ENCODE data around the gene UBE2I.
"Not testable (repeated sequence)": the region's sequence is repeated elsewhere in the genome, so short reads cannot be mapped to it uniquely, and the experiment has no call there.

The UBE2I gene

GRCh38 chr16:1293921-1294656 is 15.3 kb upstream of the UBE2I start:
- no peak for DNase-seq (ENCODE audit: low read depth)

GRCh38 chr16:1295465-1295864 is 14.0 kb upstream of the UBE2I start:
- no peak for DNase-seq (ENCODE audit: low read depth)

- not testable (repeated sequence) for DNase-seq (ENCODE audit: low read depth)
Observed at GRCh38 chr16:1296688-1297017, 12.8 kb upstream of the UBE2I start.

- DNase-seq (ENCODE audit: low read depth) = no peak
Observed at GRCh38 chr16:1297018-1297696, 12.3 kb upstream of the UBE2I start.

GRCh38 chr16:1298406-1298805 is 11.0 kb upstream of the UBE2I start:
- DNase-seq (ENCODE audit: low read depth) = no peak

- DNase-seq (ENCODE audit: low read depth) = no peak
Observed at GRCh38 chr16:1299012-1299867, 10.2 kb upstream of the UBE2I start.

- DNase-seq (ENCODE audit: low read depth) = no peak
Observed at GRCh38 chr16:1299868-1300203, 9.6 kb upstream of the UBE2I start.

- peak; percentile 73 for DNase-seq (ENCODE audit: low read depth)
Observed at GRCh38 chr16:1300664-1301476, 8.6 kb upstream of the UBE2I start.

- no peak for DNase-seq (ENCODE audit: low read depth)
Observed at GRCh38 chr16:1301562-1301961, 7.9 kb upstream of the UBE2I start.

- no peak for DNase-seq (ENCODE audit: low read depth)
Observed at GRCh38 chr16:1305823-1306222, 3.6 kb upstream of the UBE2I start.

GRCh38 chr16:1306334-1306733 is 3.1 kb upstream of the UBE2I start:
- DNase-seq (ENCODE audit: low read depth) = no peak

GRCh38 chr16:1308036-1308976 is 1.1 kb upstream of the UBE2I start:
- no peak for DNase-seq (ENCODE audit: low read depth)

- DNase-seq (ENCODE audit: low read depth) = peak; percentile 56
Observed at GRCh38 chr16:1309888-1310831, 724 bp downstream of the UBE2I start.

- DNase-seq (ENCODE audit: low read depth) = no peak
Observed at GRCh38 chr16:1310832-1311200, 1.4 kb downstream of the UBE2I start.

- no peak for DNase-seq (ENCODE audit: low read depth)
Observed at GRCh38 chr16:1311212-1311737, 1.8 kb downstream of the UBE2I start.

- DNase-seq (ENCODE audit: low read depth) = no peak
Observed at GRCh38 chr16:1311738-1312466, 2.5 kb downstream of the UBE2I start.

- DNase-seq (ENCODE audit: low read depth) = no peak
Observed at GRCh38 chr16:1312467-1312816, 3.0 kb downstream of the UBE2I start.

- no peak for DNase-seq (ENCODE audit: low read depth)
Observed at GRCh38 chr16:1312903-1313302, 3.5 kb downstream of the UBE2I start.

- no peak for DNase-seq (ENCODE audit: low read depth)
Observed at GRCh38 chr16:1313721-1314369, 4.4 kb downstream of the UBE2I start.
